Hematopoietic multipotent progenitor cell treated with erythropoietin and hydrocortisone succinate and interleukin-3 and kit ligand, for 6 days (in vitro differentiated cells): Measurements from ENCODE around the gene FAM181B.

Experiments
- DNase-seq: peaks from one replicate; pipeline ENCODE4 v3.0.0-alpha.2; 2015

The FAM181B gene, protein sequence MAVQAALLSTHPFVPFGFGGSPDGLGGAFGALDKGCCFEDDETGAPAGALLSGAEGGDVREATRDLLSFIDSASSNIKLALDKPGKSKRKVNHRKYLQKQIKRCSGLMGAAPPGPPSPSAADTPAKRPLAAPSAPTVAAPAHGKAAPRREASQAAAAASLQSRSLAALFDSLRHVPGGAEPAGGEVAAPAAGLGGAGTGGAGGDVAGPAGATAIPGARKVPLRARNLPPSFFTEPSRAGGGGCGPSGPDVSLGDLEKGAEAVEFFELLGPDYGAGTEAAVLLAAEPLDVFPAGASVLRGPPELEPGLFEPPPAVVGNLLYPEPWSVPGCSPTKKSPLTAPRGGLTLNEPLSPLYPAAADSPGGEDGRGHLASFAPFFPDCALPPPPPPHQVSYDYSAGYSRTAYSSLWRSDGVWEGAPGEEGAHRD

DNA sequence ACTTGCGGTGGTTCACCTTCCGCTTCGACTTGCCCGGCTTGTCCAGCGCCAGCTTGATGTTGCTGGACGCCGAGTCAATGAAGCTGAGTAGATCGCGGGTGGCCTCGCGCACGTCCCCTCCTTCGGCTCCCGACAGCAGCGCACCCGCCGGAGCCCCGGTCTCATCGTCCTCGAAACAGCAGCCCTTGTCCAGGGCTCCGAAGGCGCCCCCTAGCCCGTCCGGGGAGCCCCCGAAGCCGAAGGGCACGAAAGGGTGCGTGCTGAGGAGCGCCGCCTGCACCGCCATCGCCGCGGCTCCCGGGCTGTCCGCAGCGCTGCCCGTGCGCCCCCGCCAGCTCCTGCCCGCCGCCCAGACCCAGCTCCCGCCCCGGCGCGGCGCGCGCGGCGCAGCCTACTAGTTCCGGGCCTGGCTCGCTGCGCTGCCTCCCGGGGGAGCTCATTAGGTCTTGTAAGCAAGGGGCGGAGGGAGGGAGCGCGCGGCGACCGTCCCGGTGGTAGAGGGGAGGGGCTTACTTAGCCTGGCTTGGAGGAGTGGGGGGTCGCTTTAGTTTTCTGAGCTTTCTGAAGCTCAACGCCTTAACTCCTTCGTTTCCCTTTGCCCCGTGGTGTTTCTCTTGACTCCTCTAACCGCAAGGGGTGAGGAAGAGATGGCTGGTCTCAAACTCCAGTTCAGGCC lies at the start of gene FAM181B:
FAM181B (minus strand) TSS at position 421 of the 676 bp plus-strand sequence; CDS start at position 286, 135 bp downstream.
- peak; percentile 57 for DNase-seq

GRCh38 chr11:82782825-82783374 lies 49.2 kb upstream of the FAM181B start:
- peak; percentile 28 for DNase-seq

GRCh38 chr11:82778776-82779175 lies 45.1 kb upstream of the FAM181B start:
- DNase-seq, result no peak

GRCh38 chr11:82776377-82776776 lies 42.7 kb upstream of the FAM181B start:
- no peak for DNase-seq

DNA sequence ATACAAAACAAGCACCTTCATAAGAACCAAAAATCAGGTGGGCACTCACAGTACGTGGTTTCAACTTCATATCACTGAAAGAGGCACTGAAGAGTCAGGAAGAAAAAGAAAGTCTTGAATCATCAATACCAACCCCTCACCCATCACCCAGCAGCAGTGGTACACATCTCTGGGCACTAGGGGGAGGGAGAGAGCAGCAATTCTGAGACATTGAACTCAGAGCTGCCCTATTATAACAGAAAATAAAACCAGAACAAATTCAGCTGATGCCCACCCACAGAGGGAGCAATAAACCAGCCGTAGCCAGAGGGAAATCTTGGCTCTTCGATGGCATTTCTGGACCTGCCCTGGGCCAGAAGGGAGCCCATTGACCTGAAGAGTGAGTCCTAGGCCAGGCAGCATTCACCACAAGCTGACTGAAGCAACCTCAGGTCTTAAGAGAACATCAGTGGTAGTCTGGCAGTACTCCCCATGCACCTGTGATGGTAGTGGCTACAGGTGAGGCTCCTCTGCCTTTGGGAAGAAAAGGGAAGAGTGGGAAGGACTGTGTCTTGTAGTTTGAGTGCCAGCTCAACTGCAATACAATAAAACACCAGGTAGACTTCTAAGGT lies 42.2 kb upstream of the FAM181B start:
- DNase-seq, result peak; percentile 84

DNA sequence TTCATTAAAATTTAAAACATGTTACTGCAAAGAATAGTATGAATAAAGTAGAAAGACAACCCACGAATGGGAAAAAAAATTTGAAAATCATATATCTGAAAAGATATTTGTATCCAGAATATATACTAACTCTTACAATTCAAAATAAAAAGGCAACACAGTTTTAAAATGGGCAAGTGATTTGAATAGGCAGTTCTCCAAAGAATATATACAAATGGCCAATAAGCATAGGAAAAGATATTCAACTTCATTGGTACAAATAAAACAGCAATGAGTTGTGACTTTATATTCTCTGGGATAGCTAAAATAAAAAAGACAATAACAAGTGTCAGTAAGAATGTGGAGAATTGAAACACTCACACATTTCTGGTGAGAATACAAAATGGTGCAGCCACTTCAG lies 41.6 kb upstream of the FAM181B start:
- no peak for DNase-seq

DNA sequence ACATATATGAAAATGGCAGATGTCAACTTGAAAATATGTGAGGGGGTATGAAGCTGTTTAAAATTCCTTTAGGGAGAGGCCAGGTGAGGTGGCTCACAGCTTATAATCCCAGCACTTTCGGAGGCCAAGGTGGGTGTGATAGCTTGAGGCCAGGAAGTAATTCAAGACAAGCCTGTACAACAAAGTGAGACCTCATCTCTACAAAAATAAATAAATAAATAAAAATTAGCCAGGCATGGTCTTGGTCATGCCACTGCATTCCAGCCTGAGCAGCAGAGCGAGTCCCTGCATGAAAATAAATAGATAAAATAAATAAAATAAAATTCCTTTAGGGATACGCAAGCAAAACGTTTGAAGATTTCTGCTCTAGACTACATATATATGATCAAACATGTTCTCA lies 38.1 kb upstream of the FAM181B start:
- no peak for DNase-seq

DNA sequence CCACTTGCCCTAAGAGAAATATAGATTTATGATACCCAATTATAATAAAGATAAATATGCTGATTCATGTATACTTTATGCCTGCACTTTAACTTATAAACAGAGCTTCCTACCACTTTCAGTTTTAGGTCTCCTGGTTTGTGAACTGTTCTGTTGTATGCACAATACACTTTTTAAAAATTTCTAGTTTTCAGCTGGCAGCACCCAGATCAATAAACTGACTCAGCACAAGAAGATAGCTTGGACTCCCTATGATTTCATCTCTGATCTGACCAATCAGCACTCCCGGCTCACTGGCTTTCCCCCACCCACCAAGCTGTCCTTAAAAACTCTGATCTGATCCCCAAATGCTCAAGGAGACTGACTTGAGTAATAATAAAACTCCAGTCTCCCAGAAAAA lies 33.5 kb upstream of the FAM181B start:
- DNase-seq, result no peak

DNA sequence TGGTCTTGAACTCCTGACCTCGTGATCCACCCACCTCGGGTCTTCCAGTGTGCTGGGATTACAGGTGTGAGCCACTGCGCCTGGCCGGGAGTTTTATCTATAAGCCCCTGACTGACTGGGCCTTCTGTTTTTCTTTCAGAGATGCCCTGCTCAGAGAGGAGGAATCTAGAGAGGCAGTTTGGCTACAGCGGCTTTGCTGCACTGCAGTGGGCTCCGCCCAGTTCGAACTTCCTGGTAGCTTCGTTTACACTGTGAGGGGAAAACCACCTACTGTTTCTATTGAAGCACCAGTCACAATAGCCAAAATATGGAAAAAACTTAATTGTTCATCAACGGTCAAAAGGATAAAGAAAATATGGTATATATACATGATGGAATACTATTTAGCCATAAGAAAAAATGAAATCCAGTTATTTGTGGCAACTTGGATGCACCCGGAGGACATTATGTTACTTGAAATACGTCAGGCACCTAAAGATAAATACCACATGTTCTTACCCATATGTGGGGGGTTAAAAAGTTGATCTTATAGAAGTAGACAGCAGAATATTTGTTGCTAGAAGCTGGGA lies 31.9 kb upstream of the FAM181B start:
- DNase-seq, result no peak

DNA sequence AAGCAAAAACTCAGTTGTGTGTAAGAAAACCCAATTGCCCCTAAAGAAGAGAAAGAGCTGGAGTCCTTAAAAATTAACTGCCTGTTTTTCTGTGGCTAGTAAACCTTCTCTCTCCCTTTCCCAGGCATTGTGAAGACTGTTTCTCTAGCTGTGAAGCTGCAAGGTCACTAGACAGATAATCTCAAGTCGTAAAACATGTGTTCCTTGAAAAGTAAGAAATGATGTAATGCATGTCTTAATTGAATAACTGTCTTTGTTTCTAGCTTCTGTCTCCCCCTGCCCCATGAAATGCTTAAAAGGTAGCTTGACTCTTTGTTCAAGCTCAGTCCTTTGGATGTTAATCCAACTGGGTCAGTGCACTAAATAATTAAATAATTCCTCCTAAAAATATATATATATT lies 29.5 kb upstream of the FAM181B start:
- no peak for DNase-seq

DNA sequence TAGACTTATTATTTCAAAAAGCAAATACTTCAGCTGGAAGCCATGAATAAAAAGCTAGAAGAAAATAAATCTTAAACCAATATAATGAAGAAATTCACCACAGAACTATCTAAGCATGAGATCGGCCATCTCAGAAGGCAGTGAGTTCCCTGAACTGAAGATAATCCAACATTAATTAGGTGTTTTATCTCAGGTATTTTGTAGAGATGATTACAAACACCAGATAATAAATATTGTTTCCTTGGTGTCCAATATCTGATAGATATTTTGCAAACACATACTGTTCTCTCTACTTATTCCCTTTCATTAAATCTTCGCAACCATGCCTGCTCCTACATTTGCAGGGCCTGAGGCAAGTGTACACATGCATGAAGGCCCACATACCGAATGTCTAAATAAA lies 26.0 kb upstream of the FAM181B start:
- no peak for DNase-seq

GRCh38 chr11:82757660-82758357 lies 24.1 kb upstream of the FAM181B start:
- DNase-seq, result no peak

DNA sequence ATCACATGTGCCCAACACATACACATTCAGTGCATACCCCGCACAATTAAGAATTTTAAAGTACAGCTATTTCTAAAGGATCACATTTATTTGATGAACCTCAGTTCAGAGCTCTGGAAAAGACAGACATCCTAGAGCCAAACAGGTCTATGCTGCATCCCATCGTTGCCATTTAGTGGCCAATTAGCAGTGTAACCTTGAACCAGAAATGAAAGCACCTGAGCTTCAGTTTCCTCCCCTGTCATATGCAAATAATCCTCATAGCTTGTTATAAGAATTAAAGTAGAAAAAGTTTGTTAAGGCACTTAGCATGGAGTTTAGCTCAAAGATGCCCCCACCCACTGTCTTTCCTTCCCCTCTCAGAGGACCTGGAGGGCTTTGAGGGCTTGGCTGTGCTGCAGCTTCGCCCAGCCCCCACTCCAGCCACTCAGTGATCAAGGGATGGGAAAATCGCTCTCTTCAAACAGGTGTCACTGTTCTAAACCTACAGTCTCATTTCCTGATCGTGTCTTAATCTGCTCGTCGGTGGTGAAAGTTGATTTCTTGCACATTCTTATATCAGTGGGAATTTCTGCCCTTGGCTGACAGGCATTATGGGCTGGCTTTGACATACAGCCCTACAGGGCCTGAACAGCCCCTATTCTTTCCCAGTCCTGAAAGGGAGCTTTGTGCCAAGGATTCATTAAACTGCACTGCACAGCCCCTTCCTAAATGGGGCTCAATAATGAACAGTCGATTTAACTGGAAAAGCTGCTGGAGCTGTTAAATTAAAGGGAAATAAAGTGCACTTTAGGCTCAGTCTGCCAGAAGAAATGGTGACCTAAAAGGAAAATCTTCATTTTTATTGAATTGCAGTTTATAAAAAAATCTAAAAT lies 23.3 kb upstream of the FAM181B start:
- no peak for DNase-seq

- DNase-seq, result no peak
Observed at GRCh38 chr11:82754410-82754809, 20.7 kb upstream of the FAM181B start.

DNA sequence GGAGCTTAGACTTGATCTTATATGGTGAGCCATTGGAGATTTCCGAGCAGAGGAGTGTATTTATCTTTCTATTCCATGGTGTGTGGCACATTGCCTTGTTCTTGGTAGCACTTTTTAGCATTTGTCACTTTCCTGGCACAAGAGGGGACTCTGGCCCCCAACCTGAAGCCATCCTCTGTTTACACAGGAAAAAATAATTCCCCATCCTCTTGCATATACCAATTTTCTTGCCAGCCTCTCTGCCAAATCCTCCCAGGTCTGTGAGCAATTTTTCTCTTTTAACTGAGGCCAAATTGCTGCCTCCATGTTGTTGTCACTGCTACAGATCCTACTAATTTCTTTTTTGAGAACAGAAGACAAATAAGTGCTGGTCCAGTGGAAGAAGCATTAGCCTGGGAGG lies 20.3 kb upstream of the FAM181B start:
- no peak for DNase-seq

DNA sequence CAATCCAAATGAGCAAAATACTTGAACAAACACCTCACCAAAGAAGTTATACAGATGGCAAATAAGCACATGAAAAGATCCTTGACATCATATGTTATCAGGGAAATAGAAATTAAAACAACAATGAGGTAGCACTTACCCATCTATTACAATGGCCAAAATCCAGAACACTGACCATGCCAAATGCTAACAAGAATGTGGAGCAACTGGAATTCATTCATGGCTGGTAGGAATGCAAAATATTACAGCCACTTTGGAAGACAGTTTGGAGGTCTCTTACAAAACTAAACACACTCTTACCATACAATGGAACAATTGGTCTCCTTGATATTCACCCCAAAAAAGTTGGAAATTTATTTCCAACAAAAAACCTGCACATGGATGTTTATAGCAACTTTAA lies 19.1 kb upstream of the FAM181B start:
- no peak for DNase-seq

GRCh38 chr11:82750643-82751139 lies 17.0 kb upstream of the FAM181B start:
- DNase-seq, result peak; percentile 16

DNA sequence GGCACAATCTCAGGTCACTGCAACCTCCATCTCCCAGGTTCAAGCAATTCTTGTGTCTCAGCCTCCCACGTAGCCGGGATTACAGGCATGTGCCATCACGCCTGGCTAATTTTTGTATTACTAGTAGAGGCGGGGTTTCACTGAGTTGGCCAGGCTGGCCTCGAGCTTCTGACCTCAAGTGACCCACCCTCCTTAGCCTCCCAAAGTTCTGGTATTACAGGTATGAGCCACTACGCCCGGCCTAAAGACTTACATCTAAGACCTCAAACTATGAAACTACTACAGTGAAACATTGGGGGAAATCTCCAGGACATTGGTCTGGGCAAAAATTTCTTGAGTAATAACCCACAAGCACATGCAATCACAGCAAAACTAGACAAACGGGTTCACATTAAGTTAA lies 13.8 kb upstream of the FAM181B start:
- no peak for DNase-seq

DNA sequence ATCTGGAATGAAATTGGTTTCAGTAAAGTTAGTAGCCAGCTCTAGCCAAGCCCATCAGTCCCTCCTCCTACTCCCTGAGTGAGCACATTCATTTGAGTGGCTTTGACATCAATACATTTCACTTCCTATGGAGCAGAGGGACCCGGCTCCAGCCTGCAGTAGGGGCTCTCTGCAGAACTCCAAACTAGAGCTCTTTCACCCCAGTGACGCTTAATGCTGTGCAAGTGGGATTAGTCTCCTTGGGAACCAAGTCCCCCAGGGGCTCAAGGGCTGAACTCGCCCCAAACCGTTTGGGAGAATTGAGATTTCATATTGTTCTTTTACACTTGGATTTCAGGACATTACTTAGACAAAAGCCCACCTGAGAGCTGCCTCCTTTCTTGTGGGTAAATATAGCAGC lies 4.4 kb upstream of the FAM181B start:
- no peak for DNase-seq

GRCh38 chr11:82734120-82734479 lies 436 bp upstream of the FAM181B start:
- DNase-seq, result no peak

DNA sequence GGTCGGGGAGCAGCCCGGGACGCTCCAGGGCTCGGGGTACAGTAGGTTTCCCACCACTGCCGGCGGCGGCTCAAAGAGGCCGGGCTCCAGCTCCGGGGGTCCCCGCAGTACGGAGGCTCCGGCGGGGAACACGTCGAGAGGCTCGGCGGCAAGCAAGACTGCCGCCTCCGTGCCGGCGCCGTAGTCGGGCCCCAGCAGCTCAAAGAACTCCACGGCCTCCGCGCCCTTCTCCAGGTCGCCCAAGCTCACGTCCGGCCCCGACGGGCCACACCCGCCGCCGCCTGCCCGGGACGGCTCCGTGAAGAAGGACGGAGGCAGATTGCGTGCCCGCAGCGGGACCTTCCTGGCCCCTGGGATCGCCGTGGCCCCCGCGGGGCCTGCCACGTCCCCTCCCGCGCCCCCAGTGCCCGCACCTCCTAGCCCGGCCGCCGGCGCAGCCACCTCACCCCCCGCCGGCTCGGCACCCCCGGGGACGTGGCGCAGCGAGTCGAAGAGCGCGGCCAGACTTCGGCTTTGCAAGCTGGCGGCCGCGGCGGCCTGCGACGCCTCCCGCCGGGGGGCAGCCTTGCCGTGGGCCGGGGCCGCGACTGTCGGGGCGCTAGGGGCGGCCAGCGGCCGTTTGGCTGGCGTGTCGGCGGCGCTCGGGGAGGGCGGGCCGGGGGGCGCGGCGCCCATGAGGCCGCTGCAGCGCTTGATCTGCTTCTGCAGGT lies 775 bp downstream of the FAM181B start:
- peak; percentile 21 for DNase-seq
